NCI-H2196 (cell line): ENCODE measurements around the gene ARMS2.

Experiments
- DNase-seq: peaks from one replicate; lab custom pipeline; 2025; ENCODE audit not compliant: unreplicated experiment; lab: John Stamatoyannopoulos, UW

Gene ARMS2

DNA sequence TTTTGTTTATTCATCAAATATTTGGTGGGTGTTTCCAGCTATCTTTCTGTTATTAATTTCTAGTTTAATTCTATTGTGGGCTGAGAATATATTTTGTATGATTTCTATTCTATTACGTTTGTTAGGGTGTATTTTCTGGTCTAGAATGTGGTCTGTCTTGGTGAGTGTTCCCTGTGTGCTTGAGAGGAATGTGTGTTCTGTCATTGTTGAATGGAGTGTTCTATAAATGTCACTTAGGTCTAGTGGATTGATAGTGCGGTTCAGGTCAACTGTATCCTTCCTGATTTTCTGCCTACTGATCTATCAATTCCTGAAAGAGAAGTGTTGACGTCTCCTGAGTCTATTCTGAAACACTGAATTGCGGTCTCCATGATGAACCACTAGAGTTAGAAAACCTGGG lies 15.4 kb downstream of the ARMS2 start:
- DNase-seq = no peak

DNA sequence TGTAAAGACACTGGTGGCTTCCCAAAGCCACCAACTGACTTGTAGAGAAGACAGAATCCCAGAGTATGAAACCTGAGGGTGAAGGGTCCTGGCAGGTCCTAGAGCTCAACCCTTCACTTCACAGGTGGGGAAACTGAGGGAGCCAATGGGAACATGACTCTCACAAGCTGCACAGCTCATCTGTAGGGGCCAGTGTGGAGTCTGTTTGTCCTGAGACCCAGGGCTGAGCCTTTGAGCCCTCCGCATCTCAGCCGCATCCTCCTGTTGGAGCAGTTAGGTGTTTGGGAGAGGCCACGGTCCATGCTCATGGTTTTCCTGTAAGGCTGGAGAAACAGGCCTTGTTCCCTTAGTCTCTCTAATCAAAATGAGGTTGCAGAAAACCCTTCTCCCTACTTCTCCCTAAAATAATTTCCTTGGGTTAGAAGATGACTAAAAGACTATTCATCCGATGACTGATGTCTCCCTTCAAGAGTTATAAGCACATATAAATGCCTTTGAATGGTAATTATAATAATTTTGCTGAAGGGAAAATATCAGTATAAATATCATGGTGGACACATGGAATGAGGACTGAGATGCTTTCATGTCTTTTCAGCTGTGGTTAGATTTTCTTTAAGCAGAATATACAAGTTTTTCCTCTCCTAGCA lies 17.2 kb downstream of the ARMS2 start:
- no peak for DNase-seq

- DNase-seq = no peak
Observed at GRCh38 chr10:122473116-122473515, 18.7 kb downstream of the ARMS2 start.

DNA sequence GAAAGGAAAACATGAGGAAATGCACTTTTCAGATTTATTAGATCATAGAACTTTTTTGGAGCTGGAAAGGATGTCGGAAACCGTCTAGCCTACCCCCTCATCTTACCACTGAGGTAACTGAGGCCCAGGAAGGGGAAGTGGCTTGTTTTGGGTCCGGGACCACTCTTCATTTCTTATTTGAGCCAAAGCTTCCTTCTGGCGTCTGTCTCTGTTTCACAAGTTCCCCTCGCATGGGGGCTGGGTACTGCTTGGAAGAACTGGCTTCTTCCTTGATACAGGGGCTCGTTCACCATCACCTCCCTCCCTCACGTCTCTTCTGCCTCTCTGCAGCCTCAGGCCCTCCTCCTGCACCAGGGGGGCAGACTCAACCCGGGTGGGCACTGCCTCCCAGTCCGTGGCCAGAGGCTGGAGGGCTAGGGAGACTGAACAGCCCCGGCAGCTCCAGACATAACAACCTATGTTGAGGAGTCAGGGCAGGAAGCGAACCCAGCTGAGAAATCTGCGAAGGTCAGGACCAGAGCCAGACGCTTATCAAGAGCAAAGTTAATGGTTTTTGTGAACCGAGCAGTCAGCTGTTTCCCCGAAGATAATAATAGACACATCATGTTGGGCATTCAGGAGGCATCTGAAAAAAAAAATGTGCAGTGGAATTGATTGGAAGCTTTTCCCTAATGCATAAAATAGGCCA lies 19.8 kb downstream of the ARMS2 start:
- no peak for DNase-seq

DNA sequence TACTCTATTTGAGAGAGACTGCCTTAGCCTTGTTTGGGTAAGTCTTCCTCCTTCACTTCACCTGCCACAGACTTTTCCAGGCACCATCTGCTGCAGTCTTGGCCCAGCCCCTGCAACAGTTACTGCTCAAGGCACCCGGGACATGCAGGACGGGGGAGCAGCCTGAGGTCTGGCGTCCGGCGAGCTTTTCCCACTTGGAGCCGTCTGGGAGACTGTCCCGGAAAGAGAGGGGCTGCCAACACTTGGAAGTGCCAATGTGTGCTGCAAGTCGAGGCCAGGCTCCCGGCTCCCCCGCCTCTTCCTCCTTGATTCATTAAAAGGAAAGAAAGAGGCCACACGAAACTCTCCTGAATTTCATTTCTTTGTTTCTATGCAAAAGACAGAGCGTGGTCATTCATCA lies 20.6 kb downstream of the ARMS2 start:
- no peak for DNase-seq

DNA sequence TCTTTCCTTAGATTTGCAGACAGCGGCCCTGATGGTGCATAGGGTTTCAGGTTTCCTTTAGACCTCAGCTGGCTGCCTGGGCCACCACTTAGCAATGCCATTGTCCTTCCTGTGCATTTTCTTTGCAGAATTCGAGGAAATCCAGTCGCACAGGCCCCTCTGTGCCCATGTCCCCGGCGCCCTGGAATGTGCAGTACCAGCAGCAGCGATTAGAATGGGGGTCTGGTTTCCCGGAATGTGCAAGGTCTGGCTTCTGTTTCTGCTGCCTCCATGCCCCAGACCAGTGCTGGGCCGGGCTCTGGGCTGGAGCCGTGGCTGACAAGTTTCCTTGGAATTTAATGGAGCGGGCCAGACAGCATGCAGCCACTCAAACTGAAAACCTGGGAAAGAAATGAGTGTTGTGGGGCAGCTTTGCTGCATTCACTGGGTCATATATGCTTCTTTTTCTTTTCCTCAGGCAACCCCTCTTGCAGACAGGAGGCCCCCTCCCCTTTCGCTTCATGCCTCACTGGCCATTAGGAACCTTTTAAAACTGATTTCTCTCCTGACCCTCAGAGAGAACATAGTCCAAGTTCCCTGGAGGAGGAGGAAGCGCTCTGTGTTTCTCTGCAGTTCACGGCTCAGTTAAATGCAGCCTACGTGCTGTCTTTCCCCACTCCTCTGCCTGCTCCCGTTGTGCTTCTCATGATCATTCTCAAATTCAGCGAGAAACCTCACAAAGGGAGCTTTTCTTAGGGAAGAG lies 21.3 kb downstream of the ARMS2 start:
- no peak for DNase-seq

DNA sequence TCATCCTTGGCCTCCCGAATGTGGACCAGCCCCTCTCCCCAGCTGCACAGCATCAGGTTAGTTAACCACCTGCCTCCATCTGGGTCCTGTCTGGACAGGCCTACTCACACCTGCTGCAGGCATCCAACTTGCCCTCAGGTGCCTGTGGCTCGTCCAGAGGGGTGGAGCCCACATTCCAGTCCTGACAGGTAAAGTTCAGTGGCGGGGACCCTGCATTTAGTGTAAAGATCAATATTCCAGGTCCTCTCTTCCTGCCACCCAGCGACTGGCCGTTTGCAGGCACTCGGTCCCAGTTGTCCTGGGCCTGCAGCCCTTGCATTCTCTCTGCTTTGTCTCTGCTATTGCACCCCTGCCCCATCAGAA lies 21.9 kb downstream of the ARMS2 start:
- no peak for DNase-seq

DNA sequence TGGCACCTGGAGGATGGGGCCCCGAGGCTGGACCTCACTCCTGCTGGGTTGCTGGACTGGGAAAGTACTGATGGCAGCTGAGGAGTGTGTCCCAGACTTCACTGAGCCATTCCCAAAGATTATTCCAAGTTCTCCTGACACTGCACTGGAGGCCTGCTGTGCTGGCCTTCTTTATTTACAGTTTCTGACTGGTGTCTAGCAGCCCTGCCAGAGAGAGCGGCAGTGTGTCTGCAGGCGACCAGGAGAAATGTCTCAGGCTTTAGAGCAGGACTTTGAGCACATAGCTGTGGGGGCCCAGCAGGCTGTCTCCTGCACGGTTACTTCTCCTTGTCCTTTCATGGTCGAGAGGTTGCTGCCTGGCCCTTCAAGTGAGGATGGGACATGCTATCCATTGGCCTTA lies 23.0 kb downstream of the ARMS2 start:
- DNase-seq = no peak

GRCh38 chr10:122478971-122479370 lies 24.5 kb downstream of the ARMS2 start:
- DNase-seq = no peak

GRCh38 chr10:122480146-122480833 lies 25.8 kb downstream of the ARMS2 start:
- no peak for DNase-seq

- no peak for DNase-seq
Observed at GRCh38 chr10:122481296-122482056, 27.0 kb downstream of the ARMS2 start.

DNA sequence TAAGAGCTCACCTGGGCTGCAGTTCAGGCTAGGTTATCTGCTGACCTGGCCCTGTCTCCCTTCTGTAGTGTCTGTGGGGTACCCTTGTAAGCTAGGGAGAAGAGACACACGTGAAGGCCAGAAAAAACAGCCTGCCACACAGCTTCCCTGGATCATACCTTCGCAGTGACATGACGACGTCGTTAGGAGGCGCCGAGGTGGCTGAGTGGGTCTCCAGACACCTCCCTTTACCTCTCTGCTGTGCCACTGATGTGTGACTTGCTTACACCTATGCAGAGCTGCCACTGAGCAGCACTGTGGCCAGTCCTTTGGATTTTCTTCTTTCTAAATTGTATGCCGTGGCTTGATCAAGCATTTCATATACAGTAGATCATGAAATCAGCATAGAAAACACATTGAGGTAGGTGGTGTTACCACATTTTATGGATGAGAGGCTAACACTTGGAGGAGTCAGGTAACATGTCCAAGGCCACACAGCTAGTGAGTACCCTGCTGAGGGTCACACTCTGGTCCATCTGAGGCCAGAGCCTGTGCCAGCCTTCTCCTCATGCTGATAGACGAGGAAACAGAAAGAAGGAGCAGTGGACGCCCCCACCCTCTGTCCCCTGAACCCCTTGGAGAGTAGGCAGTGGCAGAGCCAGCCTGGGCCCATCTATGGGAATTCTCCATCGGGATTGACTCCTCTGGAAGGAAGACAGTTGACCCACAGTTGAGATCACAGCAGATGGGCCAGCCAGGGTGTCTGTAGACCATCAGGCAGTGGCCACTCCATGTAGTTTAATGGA lies 30.0 kb downstream of the ARMS2 start:
- DNase-seq = no peak

- DNase-seq = no peak
Observed at GRCh38 chr10:122485670-122486069, 31.2 kb downstream of the ARMS2 start.

DNA sequence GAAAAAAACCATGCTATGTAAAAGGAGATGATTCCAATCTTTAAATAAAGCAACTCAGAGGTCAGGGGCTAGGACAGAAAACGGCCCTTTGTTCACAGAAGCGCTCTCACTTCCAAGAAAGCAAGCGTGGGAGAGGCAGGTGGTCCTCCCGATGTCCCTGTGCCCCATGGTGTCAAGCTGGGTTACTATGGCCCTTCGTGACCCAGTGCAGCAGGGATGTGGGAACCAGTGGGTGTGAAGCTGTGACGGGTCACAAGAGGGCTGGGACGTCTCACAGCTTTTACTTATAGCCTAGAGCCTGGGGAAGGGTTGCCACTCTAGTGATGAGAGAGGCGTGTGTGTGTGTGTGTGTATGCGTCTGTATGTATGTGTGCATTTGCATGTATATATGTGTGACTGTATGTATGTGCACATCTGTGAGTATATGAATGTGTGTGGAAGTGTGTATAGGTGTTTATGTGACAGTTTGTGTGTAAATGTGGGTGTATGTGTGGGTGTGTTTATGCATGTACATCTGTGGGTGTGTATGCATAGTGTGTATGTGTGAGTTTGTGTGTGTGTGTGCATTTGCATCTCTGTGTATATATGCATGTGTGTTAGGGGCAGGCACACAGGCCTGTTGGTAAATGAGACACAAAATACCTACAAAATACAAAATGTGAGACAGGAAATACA lies 32.1 kb downstream of the ARMS2 start:
- no peak for DNase-seq

DNA sequence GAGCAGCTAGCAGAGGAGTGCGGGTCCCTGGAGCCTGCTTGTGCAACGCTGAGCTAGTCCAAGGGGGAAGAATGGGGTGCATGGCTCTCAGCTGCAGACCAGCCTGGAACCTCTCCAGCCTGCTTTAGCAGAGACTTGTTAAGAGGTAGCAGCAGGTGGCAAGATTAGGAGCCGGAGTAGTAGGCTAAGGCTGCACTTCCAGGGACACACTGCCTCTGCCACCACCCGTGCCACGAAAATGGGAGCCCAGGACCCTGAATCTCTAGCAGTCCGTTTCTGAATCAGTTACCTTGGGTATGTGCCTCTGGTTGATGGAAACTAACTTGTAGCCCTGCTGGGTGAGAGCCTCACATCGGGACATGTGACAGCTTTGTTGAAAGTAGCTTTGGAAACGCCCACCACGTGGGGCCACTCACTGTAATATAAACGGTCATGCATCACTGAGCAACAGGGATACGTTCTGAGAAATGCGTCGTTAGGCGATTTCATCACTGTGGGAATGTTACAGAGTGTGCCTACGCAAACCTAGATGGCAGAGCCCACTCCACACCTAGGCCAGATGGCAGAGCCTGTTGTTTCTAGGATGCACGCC lies 32.8 kb downstream of the ARMS2 start:
- no peak for DNase-seq

GRCh38 chr10:122490268-122490667 lies 35.8 kb downstream of the ARMS2 start:
- no peak for DNase-seq

GRCh38 chr10:122490786-122491680 lies 36.6 kb downstream of the ARMS2 start:
- DNase-seq = no peak

GRCh38 chr10:122492006-122492405 lies 37.6 kb downstream of the ARMS2 start:
- DNase-seq = no peak
